ENCODE data around the gene FMN1.

The FMN1 gene

GRCh38 chr15:32729700-32730395 lies 464.7 kb downstream of the FMN1 start:
- DNase-seq (ENCODE audit: low read depth in 2 of 2), result no peak

GRCh38 chr15:32723171-32723948 lies 471.2 kb downstream of the FMN1 start:
- DNase-seq (ENCODE audit: low read depth in 2 of 2), result no peak

- DNase-seq (ENCODE audit: low read depth in 2 of 2), result no peak
Measured at GRCh38 chr15:32722136-32722535, 472.4 kb downstream of the FMN1 start.

- no peak for DNase-seq (ENCODE audit: low read depth in 2 of 2)
Measured at GRCh38 chr15:32721596-32721995, 472.9 kb downstream of the FMN1 start.

- no peak for DNase-seq (ENCODE audit: low read depth in 2 of 2)
Measured at GRCh38 chr15:32718821-32719716, 475.4 kb downstream of the FMN1 start.

- no peak for DNase-seq (ENCODE audit: low read depth in 2 of 2)
Measured at GRCh38 chr15:32718227-32718820, 476.2 kb downstream of the FMN1 start.

GRCh38 chr15:32717426-32718226 lies 476.9 kb downstream of the FMN1 start, which contains the start of gene GREM1:
Gene GREM1 (plus strand): TSS chr15:32718004. CDS start chr15:32730691, 12,687 bp downstream.
- no peak for DNase-seq (ENCODE audit: low read depth in 2 of 2)

- DNase-seq (ENCODE audit: low read depth in 2 of 2), result no peak
Measured at GRCh38 chr15:32716915-32717425, 477.5 kb downstream of the FMN1 start.

- no peak for DNase-seq (ENCODE audit: low read depth in 2 of 2)
Measured at GRCh38 chr15:32716216-32716914, 478.1 kb downstream of the FMN1 start.

Data from stimulated activated CD4-positive, alpha-beta T cell treated with anti-CD3 and anti-CD28 coated beads, Interleukin-1b, Interleukin-23, amount 100 ng/mL, for 1 hour (primary cell).